Measurements from ENCODE around the gene RAB36. TPM values are rescaled to one million over a fixed set of nuclear protein-coding genes. Genes with fewer than 3 reads are reported as not detected.

Gene RAB36
- total RNA-seq, 1 experiment from 2014 or later: 1.8 TPM

GRCh38 chr22:23169043-23169406 is 23.7 kb downstream of the RAB36 start:
- H3K4me3 Mint-ChIP-seq: no peak overlapping the region
- ChIA-PET POLR2A (no interaction called here), CTCF (interaction anchor here (1.2 to 5.5 kb wide), 3 partner anchors 13 to 92 kb away, joined by 3 to 42 read pairs (median 4); no protein-coding TSS in a partner anchor)
- no peaks in the 10 kb centered on the region for H3K27me3 Mint-ChIP-seq (ENCODE audit: low read depth)
- H3K4me1 Mint-ChIP-seq: peaks cover 13% of the 10 kb centered on the region
- no peaks in the 10 kb centered on the region for H3K9me3 Mint-ChIP-seq
- no peak overlapping the region for H3K27ac Mint-ChIP-seq
- no peaks in the 10 kb centered on the region for H3K36me3 Mint-ChIP-seq
- no peak for DNase-seq (ENCODE audit: low spot score)
- TF ChIP-seq ZBTB21 (CRISPR knock-in tag; IDR thresholded peaks at IDR 0.05; ENCODE audit: borderline replicate concordance) (no peak), ERG (CRISPR knock-in tag; IDR thresholded peaks at IDR 0.05) (no peak), ZNF281 (CRISPR knock-in tag; IDR thresholded peaks at IDR 0.05) (no peak), ZNF121 (CRISPR knock-in tag; IDR thresholded peaks at IDR 0.05) (no peak), SMAD4 (CRISPR knock-in tag; IDR thresholded peaks at IDR 0.05) (no peak), CDX4 (CRISPR knock-in tag; IDR thresholded peaks at IDR 0.05; ENCODE audit: borderline replicate concordance) (no peak), IRF2 (CRISPR knock-in tag; IDR thresholded peaks at IDR 0.05; ENCODE audit: borderline replicate concordance, low read depth) (no peak)
- ATAC-seq: no peak

GRCh38 chr22:23175817-23176644 is 30.8 kb downstream of the RAB36 start:
- ATAC-seq: no peak

More at GRCh38 chr22:23175817-23176644, 30.8 kb downstream of the RAB36 start:
- Mint-ChIP-seq H3K27me3 (ENCODE audit: low read depth) (no peaks in the 10 kb centered on the region; the same call in none of the 2 replicates), H3K9me3 (peaks cover 18% of the 10 kb centered on the region), H3K4me3 (no peak overlapping the region), H3K4me1 (peaks cover 19% of the 10 kb centered on the region), H3K36me3 (peaks cover 18% of the 10 kb centered on the region), H3K27ac (no peak overlapping the region)
- DNase-seq (ENCODE audit: low spot score): no peak
- ChIA-PET POLR2A (no interaction called here), CTCF (interaction anchor here (0.6 to 9.3 kb wide), 6 partner anchors 20 to 1070 kb away, joined by 3 to 114 read pairs (median 16); no protein-coding TSS in a partner anchor)
- no peak for TF ChIP-seq ZNF263 (CRISPR knock-in tag; IDR thresholded peaks at IDR 0.05; ENCODE audit: low read depth)
- no peak for TF ChIP-seq MLX (CRISPR knock-in tag; IDR thresholded peaks at IDR 0.05)
- TF ChIP-seq ATF6 (CRISPR knock-in tag; IDR thresholded peaks at IDR 0.05): no peak
- TF ChIP-seq KAT7 (CRISPR knock-in tag; IDR thresholded peaks at IDR 0.05; ENCODE audit: borderline replicate concordance): no peak
- no peak for TF ChIP-seq HMGXB4 (CRISPR knock-in tag; IDR thresholded peaks at IDR 0.05)
- TF ChIP-seq ETV6 (CRISPR knock-in tag; IDR thresholded peaks at IDR 0.05): no peak
- TF ChIP-seq ZNF138 (CRISPR knock-in tag; conservative IDR thresholded peaks at IDR 0.05): no peak
